ENCODE data around the gene ARHGAP42. TPM values are rescaled to one million over a fixed set of nuclear protein-coding genes. Genes with fewer than 3 reads are reported as not detected.

Gene ARHGAP42
- total and polyA plus RNA-seq, 2 experiments from 2014 or later, result 0.74 to 2.7 TPM

- in situ Hi-C loops (cut with MboI), result no loop called here
- H2AFZ ChIP-seq, result no peak overlapping the region
- H4K20me1 ChIP-seq (ENCODE audit: insufficient read depth), result no peaks in the 10 kb centered on the region
- no peak for DNase-seq
- H3K27ac ChIP-seq, result no peak overlapping the region
- no peaks in the 10 kb centered on the region for H3K4me1 ChIP-seq (ENCODE audit: insufficient read depth)
- H3K36me3 ChIP-seq (ENCODE audit: low read depth), result no peaks in the 10 kb centered on the region
- 92 to 93% methylated on average over 2 of the region's 2 CpGs for WGBS, 2 experiments (ENCODE audit: low coverage in 1 of 2, low lambda C conversion rate in 2 of 2, missing lambda C conversion rate in 2 of 2)
- H3K9ac ChIP-seq, result no peak overlapping the region
- TF ChIP-seq EZH2 (IDR thresholded peaks at IDR 0.05; ENCODE audit: insufficient read depth, poor library complexity, severe bottlenecking), result no peak
- no peak for TF ChIP-seq EZH2phosphoT487 (IDR thresholded peaks at IDR 0.05; ENCODE audit: insufficient read depth, low read depth)
- no peaks in the 10 kb centered on the region for H3K9me3 ChIP-seq (ENCODE audit: low read depth)
- H3K79me2 ChIP-seq (ENCODE audit: insufficient read depth), result no peaks in the 10 kb centered on the region
- no peak overlapping the region for H3K4me3 ChIP-seq
- H3K4me2 ChIP-seq (ENCODE audit: unreplicated experiment), result no peak overlapping the region
- H3F3A ChIP-seq (ENCODE audit: insufficient read depth), result no peaks in the 10 kb centered on the region
- no peaks in the 10 kb centered on the region for H3K27me3 ChIP-seq (replicated peaks; ENCODE audit: insufficient read depth)
- no peaks in the 10 kb centered on the region for H3K9me2 ChIP-seq (ENCODE audit: insufficient read depth)
Measured at GRCh38 chr11:100994966-100995365, 307.9 kb downstream of the ARHGAP42 start.

GRCh38 chr11:100999756-101000155 is 312.7 kb downstream of the ARHGAP42 start:
- Histone ChIP-seq H3K9me3 (ENCODE audit: low read depth) (no peaks in the 10 kb centered on the region), H3K9ac (no peak overlapping the region), H3K36me3 (ENCODE audit: low read depth) (no peaks in the 10 kb centered on the region), H4K20me1 (ENCODE audit: insufficient read depth) (no peaks in the 10 kb centered on the region), H3K4me2 (ENCODE audit: unreplicated experiment) (no peak overlapping the region), H3K9me2 (ENCODE audit: insufficient read depth) (no peaks in the 10 kb centered on the region), H3K4me3 (no peak overlapping the region), H3K4me1 (ENCODE audit: insufficient read depth) (no peaks in the 10 kb centered on the region), H2AFZ (no peak overlapping the region), H3F3A (ENCODE audit: insufficient read depth) (no peaks in the 10 kb centered on the region), H3K27ac (no peak overlapping the region), H3K27me3 (replicated peaks; ENCODE audit: insufficient read depth) (no peaks in the 10 kb centered on the region), H3K79me2 (ENCODE audit: insufficient read depth) (no peaks in the 10 kb centered on the region)
- 46 to 71% methylated on average over 1 of the region's 1 CpG for WGBS, 2 experiments (ENCODE audit: low coverage in 1 of 2, low lambda C conversion rate in 2 of 2, missing lambda C conversion rate in 2 of 2)
- no peak for DNase-seq
- no peak for TF ChIP-seq EZH2 (IDR thresholded peaks at IDR 0.05; ENCODE audit: insufficient read depth, poor library complexity, severe bottlenecking)
- TF ChIP-seq EZH2phosphoT487 (IDR thresholded peaks at IDR 0.05; ENCODE audit: insufficient read depth, low read depth), result no peak
- in situ Hi-C loops (cut with MboI), result no loop called here

GRCh38 chr11:101003468-101003867 is 316.4 kb downstream of the ARHGAP42 start:
- Histone ChIP-seq H3K4me3 (no peak overlapping the region), H4K20me1 (ENCODE audit: insufficient read depth) (no peaks in the 10 kb centered on the region), H2AFZ (no peak overlapping the region), H3K4me1 (ENCODE audit: insufficient read depth) (no peaks in the 10 kb centered on the region), H3K27ac (no peak overlapping the region), H3K9me2 (ENCODE audit: insufficient read depth) (no peaks in the 10 kb centered on the region), H3K79me2 (ENCODE audit: insufficient read depth) (no peaks in the 10 kb centered on the region), H3K9ac (no peak overlapping the region), H3K27me3 (replicated peaks; ENCODE audit: insufficient read depth) (no peaks in the 10 kb centered on the region), H3K4me2 (ENCODE audit: unreplicated experiment) (no peak overlapping the region), H3K36me3 (ENCODE audit: low read depth) (no peaks in the 10 kb centered on the region), H3F3A (ENCODE audit: insufficient read depth) (no peaks in the 10 kb centered on the region), H3K9me3 (ENCODE audit: low read depth) (no peaks in the 10 kb centered on the region)
- in situ Hi-C loops (cut with MboI), result no loop called here
- DNase-seq, result no peak
- 48 to 53% methylated on average over 4 of the region's 4 CpGs for WGBS, 2 experiments (ENCODE audit: low coverage in 1 of 2, low lambda C conversion rate in 2 of 2, missing lambda C conversion rate in 2 of 2)
- TF ChIP-seq EZH2phosphoT487 (IDR thresholded peaks at IDR 0.05; ENCODE audit: insufficient read depth, low read depth) (no peak), EZH2 (IDR thresholded peaks at IDR 0.05; ENCODE audit: insufficient read depth, poor library complexity, severe bottlenecking) (no peak)

GRCh38 chr11:101008961-101009689 is 322.0 kb downstream of the ARHGAP42 start:
- no peaks in the 10 kb centered on the region for H4K20me1 ChIP-seq (ENCODE audit: insufficient read depth)
- no peaks in the 10 kb centered on the region for H3K79me2 ChIP-seq (ENCODE audit: insufficient read depth)
- H3K4me1 ChIP-seq (ENCODE audit: insufficient read depth), result no peaks in the 10 kb centered on the region
- no peak overlapping the region for H3K4me2 ChIP-seq (ENCODE audit: unreplicated experiment)
- H3K4me3 ChIP-seq, result no peak overlapping the region
- no peaks in the 10 kb centered on the region for H3K27me3 ChIP-seq (replicated peaks; ENCODE audit: insufficient read depth)
- H3K9ac ChIP-seq, result no peak overlapping the region
- H3K27ac ChIP-seq, result no peak overlapping the region
- H3K9me2 ChIP-seq (ENCODE audit: insufficient read depth), result no peaks in the 10 kb centered on the region
- no peaks in the 10 kb centered on the region for H3K9me3 ChIP-seq (ENCODE audit: low read depth)
- no peak for DNase-seq
- no peaks in the 10 kb centered on the region for H3K36me3 ChIP-seq (ENCODE audit: low read depth)
- TF ChIP-seq EZH2phosphoT487 (IDR thresholded peaks at IDR 0.05; ENCODE audit: insufficient read depth, low read depth) (no peak), EZH2 (IDR thresholded peaks at IDR 0.05; ENCODE audit: insufficient read depth, poor library complexity, severe bottlenecking) (no peak)
- no peaks in the 10 kb centered on the region for H3F3A ChIP-seq (ENCODE audit: insufficient read depth)
- in situ Hi-C loops (cut with MboI), result no loop called here
- no peak overlapping the region for H2AFZ ChIP-seq
- WGBS, 2 experiments (ENCODE audit: low coverage in 1 of 2, low lambda C conversion rate in 2 of 2, missing lambda C conversion rate in 2 of 2), result 55% methylated on average over 1 of the region's 1 CpG
